WTC11 (cell line): ENCODE data around the gene ZBTB7C.

ENCODE experiments used
- ZNF121 ChIP-seq: sonication (generic); formaldehyde crosslinking; IDR thresholded peaks from 2 replicates; pipeline ENCODE4 v1.8.0; 2023; ENCODE audit warnings: missing genetic modification reagents
- TF ChIP-seq, protein P1 (sequence below): sonication (generic); formaldehyde crosslinking; IDR thresholded peaks from 2 replicates; pipeline ENCODE4 v1.8.0; 2022; ENCODE audit warnings: mild to moderate bottlenecking, missing genetic modification reagents
- TF ChIP-seq, protein P2 (sequence below): sonication (generic); formaldehyde crosslinking; IDR thresholded peaks from 2 replicates; pipeline ENCODE4 v1.8.1; 2022; ENCODE audit warnings: low read depth, missing genetic modification reagents, borderline replicate concordance
- TF ChIP-seq, protein P3 (sequence below): fragments of 250-450 bp; sonication (Bioruptor Pico); IDR thresholded peaks from 2 replicates; pipeline ENCODE4 v1.9.0; 2021; ENCODE audit warnings: moderate library complexity, mild to moderate bottlenecking, inconsistent platforms, borderline replicate concordance

DNA sequence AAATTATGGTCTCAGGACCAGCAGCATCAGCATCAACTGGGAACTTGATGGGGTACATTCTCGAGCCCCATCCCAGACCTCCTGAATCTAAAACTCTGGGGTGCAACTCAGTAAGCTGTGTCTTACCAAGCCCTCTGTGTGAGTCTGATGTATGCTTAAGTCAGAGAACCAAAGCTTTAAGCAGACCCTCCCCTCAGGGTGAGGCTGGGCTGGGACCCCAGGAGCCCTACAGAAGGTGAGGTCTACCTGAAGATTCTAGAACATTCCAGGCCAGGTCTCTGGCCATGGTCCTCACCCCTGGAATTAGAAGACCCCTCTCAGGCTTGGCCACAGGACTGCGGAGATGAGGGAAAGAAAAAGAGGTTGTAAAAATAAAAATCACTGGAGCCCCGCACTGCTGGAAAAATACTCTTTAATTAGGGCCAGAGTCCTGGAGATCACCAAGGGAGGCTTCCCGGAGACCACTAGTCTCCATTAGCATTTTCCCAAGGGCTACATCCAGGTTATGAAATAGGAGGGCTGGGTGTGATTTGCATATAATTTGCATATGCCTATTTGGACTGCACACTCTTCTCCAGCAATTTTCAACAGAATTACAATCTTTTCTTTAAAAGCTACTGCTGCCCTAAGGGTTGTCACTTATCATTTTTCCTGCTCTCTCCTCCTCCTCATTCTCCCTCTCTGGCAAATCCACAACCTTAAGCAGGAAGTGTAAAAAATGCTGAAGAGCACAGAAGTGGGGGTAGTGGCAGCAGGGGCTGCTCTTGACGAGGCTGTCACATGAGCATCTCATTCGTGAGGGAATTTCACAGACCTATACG, 100.2 kb downstream of the ZBTB7C start:
- TF ChIP-seq, protein P1, sequence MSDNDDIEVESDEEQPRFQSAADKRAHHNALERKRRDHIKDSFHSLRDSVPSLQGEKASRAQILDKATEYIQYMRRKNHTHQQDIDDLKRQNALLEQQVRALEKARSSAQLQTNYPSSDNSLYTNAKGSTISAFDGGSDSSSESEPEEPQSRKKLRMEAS: no peak
- no peak for TF ChIP-seq ZNF121 (CRISPR knock-in tag)
- TF ChIP-seq, protein P2, sequence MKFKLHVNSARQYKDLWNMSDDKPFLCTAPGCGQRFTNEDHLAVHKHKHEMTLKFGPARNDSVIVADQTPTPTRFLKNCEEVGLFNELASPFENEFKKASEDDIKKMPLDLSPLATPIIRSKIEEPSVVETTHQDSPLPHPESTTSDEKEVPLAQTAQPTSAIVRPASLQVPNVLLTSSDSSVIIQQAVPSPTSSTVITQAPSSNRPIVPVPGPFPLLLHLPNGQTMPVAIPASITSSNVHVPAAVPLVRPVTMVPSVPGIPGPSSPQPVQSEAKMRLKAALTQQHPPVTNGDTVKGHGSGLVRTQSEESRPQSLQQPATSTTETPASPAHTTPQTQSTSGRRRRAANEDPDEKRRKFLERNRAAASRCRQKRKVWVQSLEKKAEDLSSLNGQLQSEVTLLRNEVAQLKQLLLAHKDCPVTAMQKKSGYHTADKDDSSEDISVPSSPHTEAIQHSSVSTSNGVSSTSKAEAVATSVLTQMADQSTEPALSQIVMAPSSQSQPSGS (CRISPR knock-in tag): no peak
- TF ChIP-seq, protein P3, sequence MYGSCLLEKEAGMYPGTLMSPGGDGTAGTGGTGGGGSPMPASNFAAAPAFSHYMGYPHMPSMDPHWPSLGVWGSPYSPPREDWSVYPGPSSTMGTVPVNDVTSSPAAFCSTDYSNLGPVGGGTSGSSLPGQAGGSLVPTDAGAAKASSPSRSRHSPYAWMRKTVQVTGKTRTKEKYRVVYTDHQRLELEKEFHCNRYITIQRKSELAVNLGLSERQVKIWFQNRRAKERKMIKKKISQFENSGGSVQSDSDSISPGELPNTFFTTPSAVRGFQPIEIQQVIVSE (CRISPR knock-in tag): no peak
